LNCAP (cell line): ENCODE measurements around the gene MYDGF.

Experiments used
- CTCF ChIP-seq: fragments of 450-650 bp; IDR thresholded peaks from 2 replicates; pipeline ENCODE4 v1.5.1; 2017; ENCODE audit warnings: mild to moderate bottlenecking

Gene MYDGF

GRCh38 chr19:4618019-4618418 is 52.1 kb downstream of the MYDGF start:
- TF ChIP-seq CTCF: no peak

- TF ChIP-seq CTCF: no peak
Observed at GRCh38 chr19:4613254-4613751, 56.8 kb downstream of the MYDGF start.

GRCh38 chr19:4609878-4610511 is 60.1 kb downstream of the MYDGF start:
- TF ChIP-seq CTCF: no peak
